ENCODE data around the gene COX4I1. TPM values are rescaled to one million over a fixed set of nuclear protein-coding genes. Genes with fewer than 3 reads are reported as not detected.
"Not testable (repeated sequence)": the region's sequence is repeated elsewhere in the genome, so short reads cannot be mapped to it uniquely, and the experiment has no call there.

The COX4I1 gene
- total RNA-seq, 2 donors from 2014 or later = 1,590 to 1,597 TPM

GRCh38 chr16:85835227-85835751 lies 35.8 kb downstream of the COX4I1 start:
- no peak for ATAC-seq
- DNase-seq = no peak
- intact Hi-C loops (cut with DNase I) = no loop called here

- ATAC-seq (no peak), DNase-seq (no peak)
- intact Hi-C loops (cut with DNase I) = no loop called here
Observed at GRCh38 chr16:85835956-85836705, 36.6 kb downstream of the COX4I1 start.

GRCh38 chr16:85836706-85837582 lies 37.4 kb downstream of the COX4I1 start:
- intact Hi-C loops (cut with DNase I) = no loop called here
- ATAC-seq (no peak), DNase-seq (no peak)

GRCh38 chr16:85837654-85838053 lies 38.2 kb downstream of the COX4I1 start:
- intact Hi-C loops (cut with DNase I); ATAC-seq; DNase-seq: not testable (repeated sequence)

GRCh38 chr16:85838381-85838780 lies 38.9 kb downstream of the COX4I1 start:
- intact Hi-C loops (cut with DNase I) = no loop called here
- ATAC-seq = no peak
- DNase-seq = no peak

GRCh38 chr16:85838876-85839585 lies 39.5 kb downstream of the COX4I1 start:
- no peak for ATAC-seq
- no peak for DNase-seq
- intact Hi-C loops (cut with DNase I) = no loop called here

- intact Hi-C loops (cut with DNase I) = no loop called here
- no peak for ATAC-seq
Observed at GRCh38 chr16:85839681-85840240, 40.3 kb downstream of the COX4I1 start.

GRCh38 chr16:85840395-85840794 lies 40.9 kb downstream of the COX4I1 start:
- ATAC-seq (no peak), DNase-seq (no peak)

More at GRCh38 chr16:85839681-85840240, 40.3 kb downstream of the COX4I1 start:
- DNase-seq = no peak

GRCh38 chr16:85840801-85841200 lies 41.3 kb downstream of the COX4I1 start:
- ATAC-seq (no peak), DNase-seq (no peak)
- intact Hi-C loops (cut with DNase I) = no loop called here

More at GRCh38 chr16:85840395-85840794, 40.9 kb downstream of the COX4I1 start:
- intact Hi-C loops (cut with DNase I) = no loop called here

GRCh38 chr16:85842435-85842834 lies 42.9 kb downstream of the COX4I1 start:
- no peak for DNase-seq
- intact Hi-C loops (cut with DNase I) = no loop called here
- ATAC-seq = no peak

- ATAC-seq (no peak), DNase-seq (no peak)
- intact Hi-C loops (cut with DNase I) = no loop called here
Observed at GRCh38 chr16:85842848-85843247, 43.4 kb downstream of the COX4I1 start.

GRCh38 chr16:85843471-85844168 lies 44.1 kb downstream of the COX4I1 start:
- no peak for DNase-seq
- intact Hi-C loops (cut with DNase I) = no loop called here
- ATAC-seq = no peak

- intact Hi-C loops (cut with DNase I) = no loop called here
- DNase-seq = no peak
- ATAC-seq = no peak
Observed at GRCh38 chr16:85844169-85844481, 44.6 kb downstream of the COX4I1 start.

- ATAC-seq (no peak), DNase-seq (no peak)
- intact Hi-C loops (cut with DNase I) = no loop called here
Observed at GRCh38 chr16:85844786-85845185, 45.3 kb downstream of the COX4I1 start.

GRCh38 chr16:85845266-85845665 lies 45.8 kb downstream of the COX4I1 start:
- no peak for ATAC-seq
- intact Hi-C loops (cut with DNase I) = no loop called here
- DNase-seq = no peak

GRCh38 chr16:85846461-85846860 lies 47.0 kb downstream of the COX4I1 start:
- intact Hi-C loops (cut with DNase I) = no loop called here
- no peak for DNase-seq
- ATAC-seq = no peak

- no peak for ATAC-seq
- intact Hi-C loops (cut with DNase I) = no loop called here
- no peak for DNase-seq
Observed at GRCh38 chr16:85847036-85847435, 47.5 kb downstream of the COX4I1 start.

GRCh38 chr16:85847681-85848601 lies 48.4 kb downstream of the COX4I1 start:
- intact Hi-C loops (cut with DNase I) = no loop called here
- no peak for DNase-seq
- ATAC-seq = no peak
